Measurements from ENCODE around the gene RELT. TPM values are rescaled to one million over a fixed set of nuclear protein-coding genes. Genes with fewer than 3 reads are reported as not detected.
A peak's percentile ranks its signal among the peaks of the same experiment; 100 is the strongest.

Gene RELT
- total RNA-seq, 6 donors from 2014 or later, result 4.9 to 27.0 (median 19.2) TPM

GRCh38 chr11:73381589-73381988 is 5.4 kb downstream of the RELT start:
- ATAC-seq (ENCODE audit: low FRiP score in 2 of 2) (no peak), DNase-seq (peak in 1 of 2 donors; percentile 72)
- TF ChIP-seq POLR2AphosphoS5 (IDR thresholded peaks at IDR 0.05), result no peak
- TF ChIP-seq CTCF (IDR thresholded peaks at IDR 0.05), result no peak
- no peak for TF ChIP-seq EP300 (IDR thresholded peaks at IDR 0.05)
- TF ChIP-seq POLR2A (IDR thresholded peaks at IDR 0.05), result peak in 1 of 4 donors; percentile 29
- 61 to 85% methylated on average over 4 to 6 of the region's 6 CpGs for WGBS, 2 donors
- Histone ChIP-seq H3K36me3 (no peaks in the 10 kb centered on the region), H3K4me3 (no peak overlapping the region), H3K27ac (peak overlapping the region; percentile 35 to 87 (median 76)), H3K27me3 (no peaks in the 10 kb centered on the region), H3K4me1 (peaks cover 27 to 94% (median 81%) of the 10 kb centered on the region in 4 donors), H3K9me3 (no peaks in the 10 kb centered on the region)

DNA sequence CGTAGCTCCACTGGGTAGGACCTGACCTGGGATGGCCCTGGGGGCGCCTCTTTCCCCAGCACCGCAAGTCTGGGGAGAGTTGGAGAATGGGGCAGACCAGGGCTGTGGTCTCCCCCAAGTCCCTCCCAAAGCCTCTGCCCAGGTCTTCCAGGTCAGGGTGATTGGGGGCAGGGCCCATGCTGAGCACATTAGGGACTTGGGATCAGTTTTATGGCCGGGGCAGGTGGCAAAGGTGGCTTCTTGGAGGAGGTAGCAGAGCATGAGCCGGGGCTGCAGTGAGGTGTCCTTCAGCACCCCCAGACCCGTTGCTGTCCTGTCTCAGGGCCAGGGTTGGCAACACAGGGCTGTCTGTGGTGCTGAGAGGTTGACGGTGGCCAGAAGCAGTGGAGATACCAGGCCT is 6.0 kb downstream of the RELT start:
- Histone ChIP-seq H3K4me1 (peaks cover 26 to 94% (median 80%) of the 10 kb centered on the region in 4 donors), H3K27ac (peak overlapping the region; percentile 35 to 87 (median 76)), H3K27me3 (no peaks in the 10 kb centered on the region), H3K9me3 (no peaks in the 10 kb centered on the region), H3K4me3 (no peak overlapping the region), H3K36me3 (no peaks in the 10 kb centered on the region)
- no peak for ATAC-seq (ENCODE audit: low FRiP score in 2 of 2)
- no peak for DNase-seq
- TF ChIP-seq POLR2A (IDR thresholded peaks at IDR 0.05) (no peak), POLR2AphosphoS5 (IDR thresholded peaks at IDR 0.05) (no peak), CTCF (IDR thresholded peaks at IDR 0.05) (no peak), EP300 (IDR thresholded peaks at IDR 0.05) (no peak)
- WGBS, 2 donors, result 96 to 98% methylated on average over 5 to 7 of the region's 7 CpGs

DNA sequence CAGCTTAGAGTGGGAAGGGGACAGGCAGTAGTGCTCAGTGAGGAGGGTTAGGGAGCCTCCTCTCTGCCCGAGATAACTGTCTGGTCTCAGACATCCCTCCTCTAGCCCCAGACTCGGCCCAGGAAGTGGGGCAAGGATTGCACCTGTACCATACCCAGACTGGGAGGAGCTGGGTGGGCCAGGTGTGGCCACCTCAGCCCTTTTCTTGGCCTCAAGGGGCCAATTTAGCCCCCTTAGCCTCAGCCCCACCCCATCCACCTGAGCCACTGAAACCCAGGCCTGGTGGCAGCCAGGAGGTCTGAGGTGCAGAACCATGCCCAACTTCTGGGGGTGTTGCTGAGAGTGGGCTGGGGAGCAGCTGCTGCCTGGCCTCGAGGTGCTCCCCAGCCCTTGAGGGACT is 6.5 kb downstream of the RELT start:
- Histone ChIP-seq H3K27ac (peak overlapping the region in 3 of 4 donors; percentile 49 to 87 (median 86)), H3K4me3 (no peak overlapping the region), H3K27me3 (no peaks in the 10 kb centered on the region), H3K9me3 (no peaks in the 10 kb centered on the region), H3K4me1 (peaks cover 25 to 94% (median 81%) of the 10 kb centered on the region in 4 donors), H3K36me3 (no peaks in the 10 kb centered on the region)
- ATAC-seq (ENCODE audit: low FRiP score in 2 of 2), result no peak
- WGBS, 2 donors, result 66 to 100% methylated on average over 1 to 3 of the region's 3 CpGs
- DNase-seq, result no peak
- TF ChIP-seq EP300 (IDR thresholded peaks at IDR 0.05) (no peak), POLR2AphosphoS5 (IDR thresholded peaks at IDR 0.05) (no peak), POLR2A (IDR thresholded peaks at IDR 0.05) (no peak), CTCF (IDR thresholded peaks at IDR 0.05) (no peak)

DNA sequence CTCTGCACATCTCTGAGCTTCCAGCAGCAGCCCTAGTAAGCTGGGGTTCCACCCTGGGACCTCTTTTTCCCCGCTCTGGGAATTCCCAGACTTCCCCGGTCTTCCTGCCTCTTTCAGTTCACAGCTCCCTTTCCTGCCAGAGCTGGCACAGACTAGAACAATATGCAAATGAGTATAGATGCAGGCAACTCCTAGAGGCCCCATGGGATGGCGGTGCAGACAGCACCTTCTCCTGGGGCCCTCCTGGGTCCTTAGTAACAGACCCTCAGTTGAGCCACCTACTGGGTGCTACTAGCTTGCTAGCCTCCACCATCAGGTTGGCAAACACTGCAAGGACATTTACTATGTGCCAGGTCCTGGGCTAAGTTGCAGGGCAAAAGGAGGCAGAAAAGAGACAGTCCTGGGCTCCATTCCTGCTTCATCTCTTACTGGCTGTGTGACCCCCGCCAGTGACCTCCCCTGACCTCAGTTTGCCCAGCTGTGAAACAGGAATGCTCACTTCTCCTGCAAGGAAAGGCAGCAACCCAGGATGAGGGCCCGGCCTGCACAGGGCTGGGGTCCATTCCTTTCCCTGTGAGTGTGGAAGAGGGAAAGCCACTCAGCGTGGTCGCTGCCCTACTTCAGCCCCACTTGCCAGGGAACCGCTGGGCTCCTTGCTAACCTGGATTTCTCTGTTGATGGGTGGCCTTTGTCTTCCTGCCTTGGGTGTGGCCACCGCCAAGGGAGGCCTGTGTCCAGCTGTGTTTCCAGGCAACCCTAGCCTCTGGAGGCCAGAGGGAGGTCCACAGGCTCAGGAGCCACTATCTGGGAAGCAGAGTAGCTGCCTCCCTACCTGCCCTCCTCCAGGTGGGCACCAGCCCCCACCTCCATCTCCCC is 7.3 kb downstream of the RELT start:
- peak overlapping the region; percentile 73 to 87 (median 86) for H3K27ac ChIP-seq
- H3K27me3 ChIP-seq, result no peaks in the 10 kb centered on the region
- H3K4me1 ChIP-seq, result peaks cover 30 to 94% (median 87%) of the 10 kb centered on the region in 4 donors
- H3K36me3 ChIP-seq, result no peaks in the 10 kb centered on the region
- ATAC-seq (ENCODE audit: low FRiP score in 2 of 2) (no peak), DNase-seq (peak in 1 of 2 donors; percentile 47)
- WGBS, 2 donors, result 53 to 60% methylated on average over 2 to 9 of the region's 9 CpGs
- no peak overlapping the region for H3K4me3 ChIP-seq
- no peaks in the 10 kb centered on the region for H3K9me3 ChIP-seq
- TF ChIP-seq POLR2AphosphoS5 (IDR thresholded peaks at IDR 0.05) (no peak), POLR2A (IDR thresholded peaks at IDR 0.05) (no peak), CTCF (IDR thresholded peaks at IDR 0.05) (no peak), EP300 (IDR thresholded peaks at IDR 0.05) (no peak)

Data from upper lobe of left lung (tissue), 6 donors.